SW 1271 (cell line): ENCODE measurements around the gene FAT1.

ENCODE experiments used
- DNase-seq, 2 experiments: peaks; one replicate each; lab custom pipeline; 2025; lab: John Stamatoyannopoulos, UW

The FAT1 gene

GRCh38 chr4:186749611-186750281 lies 26.1 kb upstream of the FAT1 start:
- no peak for DNase-seq

DNA sequence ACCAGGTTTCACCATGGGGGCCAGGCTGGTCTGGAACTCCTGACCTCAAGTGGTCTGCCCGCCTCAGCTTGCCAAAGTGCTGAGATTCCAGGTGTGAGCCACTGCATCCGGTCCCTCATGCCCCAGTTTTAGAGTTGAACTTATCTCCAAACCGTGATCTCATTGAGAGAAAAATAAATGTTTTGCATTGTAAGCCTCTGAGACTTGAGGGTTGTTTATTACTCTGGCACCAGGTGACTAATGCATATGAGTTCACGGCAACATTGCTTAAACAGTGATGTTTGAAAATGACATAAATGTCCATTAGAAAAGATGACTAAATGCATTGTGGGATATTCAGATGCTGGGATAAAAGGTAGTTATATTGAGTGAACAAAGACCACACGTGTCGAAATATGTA lies 22.9 kb upstream of the FAT1 start:
- no peak for DNase-seq

GRCh38 chr4:186743261-186743660 lies 19.6 kb upstream of the FAT1 start:
- DNase-seq = no peak

GRCh38 chr4:186740822-186741221 lies 17.2 kb upstream of the FAT1 start:
- no peak for DNase-seq

DNA sequence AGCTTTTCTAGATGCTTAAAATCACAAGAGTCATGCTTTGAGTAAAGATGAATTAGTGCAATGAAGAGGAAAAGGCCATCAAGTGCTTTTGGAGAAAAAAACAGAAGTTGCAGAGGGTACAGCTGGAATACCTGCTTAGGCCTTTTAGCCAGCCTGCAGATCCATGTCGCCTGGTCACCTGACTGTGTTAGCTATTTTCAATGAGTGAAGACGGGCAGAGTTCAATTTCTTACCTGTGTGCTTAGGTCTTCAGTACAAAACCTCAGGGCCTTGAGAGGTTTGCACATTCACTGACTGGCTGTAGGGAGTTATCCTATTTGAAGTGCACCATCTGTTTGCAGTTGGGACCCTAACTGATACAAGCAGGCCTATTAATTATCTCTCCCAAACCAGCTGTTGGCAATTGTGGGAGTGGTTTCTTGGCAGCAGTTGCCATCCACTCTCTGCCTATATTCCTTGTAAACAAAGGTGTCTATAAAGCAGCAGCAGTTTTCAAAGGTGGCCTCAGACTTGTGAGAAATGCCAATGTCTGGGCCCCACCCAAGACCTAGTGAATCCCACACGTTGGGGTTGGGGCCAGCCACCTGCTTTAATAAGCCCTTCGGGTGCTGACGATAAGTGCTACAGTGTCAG lies 16.3 kb upstream of the FAT1 start:
- no peak for DNase-seq

DNA sequence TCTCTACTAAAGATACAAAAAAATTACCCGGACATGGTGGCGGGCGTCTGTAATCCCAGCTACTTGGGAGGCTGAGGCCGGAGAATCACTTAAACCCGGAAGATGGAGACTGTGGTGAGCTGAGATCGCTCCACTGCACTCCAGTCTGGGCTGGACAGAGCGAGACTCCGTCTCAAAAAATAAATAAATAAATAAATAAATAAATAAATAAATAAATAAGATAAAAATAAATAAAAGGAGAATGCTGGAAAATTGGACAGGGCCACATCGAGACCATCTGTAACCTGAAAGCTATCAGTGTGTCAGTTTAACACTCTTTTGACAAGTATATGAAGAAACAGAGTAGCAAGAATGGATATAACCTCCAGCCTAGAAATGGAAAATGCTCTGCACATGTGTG lies 15.7 kb upstream of the FAT1 start:
- no peak for DNase-seq

GRCh38 chr4:186738421-186738820 lies 14.8 kb upstream of the FAT1 start:
- no peak for DNase-seq

- no peak for DNase-seq
These were observed 13.8 kb upstream of the FAT1 start for GRCh38 chr4:186737427-186737826.

DNA sequence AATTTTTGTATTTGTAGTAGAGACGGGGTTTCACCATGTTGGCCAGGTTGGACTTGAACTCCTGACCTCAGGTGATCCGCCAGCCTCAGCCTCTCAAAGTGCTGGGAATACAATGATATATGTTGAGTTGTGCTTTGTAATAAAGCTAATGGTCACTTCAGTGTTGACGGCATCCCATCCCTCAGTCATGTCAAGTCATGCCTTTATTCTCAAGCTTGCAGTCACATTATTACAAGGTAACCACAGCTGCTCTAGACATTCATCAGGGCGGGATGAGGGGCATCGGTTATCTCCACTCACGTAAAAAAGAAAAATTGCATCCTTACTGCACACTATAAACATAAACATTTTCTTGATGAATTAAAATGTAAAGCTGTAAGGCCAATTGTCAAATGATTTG lies 12.8 kb upstream of the FAT1 start:
- no peak for DNase-seq

DNA sequence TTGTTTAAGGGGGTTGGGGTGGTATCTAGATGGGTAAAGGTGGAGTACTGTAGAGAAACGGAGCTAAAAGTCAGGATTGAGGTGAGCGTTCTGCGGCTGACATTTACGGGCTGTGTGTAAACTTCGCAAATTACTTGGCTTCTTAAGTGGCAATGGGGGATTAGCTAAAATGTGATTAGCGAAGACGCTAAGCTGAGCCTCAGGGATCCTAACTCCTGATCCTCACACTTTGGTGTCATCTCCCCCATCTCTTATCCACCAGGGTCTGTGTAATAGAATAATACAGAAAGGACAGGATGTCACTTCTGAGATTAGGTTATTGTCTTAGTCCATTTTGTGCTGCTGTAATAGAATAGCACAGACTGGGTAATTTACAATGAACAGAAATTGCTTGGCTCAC lies 10.6 kb upstream of the FAT1 start:
- DNase-seq = no peak

- no peak for DNase-seq
These were observed 10.1 kb upstream of the FAT1 start for GRCh38 chr4:186733778-186734177.

DNA sequence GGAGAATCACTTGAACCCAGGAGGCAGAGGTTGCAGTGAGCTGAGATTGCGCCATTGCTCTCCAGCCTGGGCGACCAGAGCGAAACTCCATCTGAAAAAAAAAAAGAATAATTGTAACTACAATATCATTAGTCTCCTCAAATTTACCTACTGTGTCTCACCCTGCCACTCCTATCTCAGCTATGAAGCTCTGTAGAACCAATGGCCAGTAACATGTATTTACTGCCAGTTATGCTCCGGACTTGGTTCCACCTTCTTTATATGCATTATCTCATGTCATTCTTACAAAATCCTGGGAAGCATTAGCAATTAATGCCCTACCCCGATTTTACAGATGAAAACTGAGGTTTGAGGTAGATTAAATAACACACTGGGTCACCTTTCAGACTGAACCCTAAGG lies 7.0 kb upstream of the FAT1 start:
- no peak for DNase-seq

GRCh38 chr4:186729856-186730255 lies 6.2 kb upstream of the FAT1 start:
- DNase-seq = no peak

GRCh38 chr4:186728631-186729271 lies 5.1 kb upstream of the FAT1 start:
- DNase-seq = no peak

DNA sequence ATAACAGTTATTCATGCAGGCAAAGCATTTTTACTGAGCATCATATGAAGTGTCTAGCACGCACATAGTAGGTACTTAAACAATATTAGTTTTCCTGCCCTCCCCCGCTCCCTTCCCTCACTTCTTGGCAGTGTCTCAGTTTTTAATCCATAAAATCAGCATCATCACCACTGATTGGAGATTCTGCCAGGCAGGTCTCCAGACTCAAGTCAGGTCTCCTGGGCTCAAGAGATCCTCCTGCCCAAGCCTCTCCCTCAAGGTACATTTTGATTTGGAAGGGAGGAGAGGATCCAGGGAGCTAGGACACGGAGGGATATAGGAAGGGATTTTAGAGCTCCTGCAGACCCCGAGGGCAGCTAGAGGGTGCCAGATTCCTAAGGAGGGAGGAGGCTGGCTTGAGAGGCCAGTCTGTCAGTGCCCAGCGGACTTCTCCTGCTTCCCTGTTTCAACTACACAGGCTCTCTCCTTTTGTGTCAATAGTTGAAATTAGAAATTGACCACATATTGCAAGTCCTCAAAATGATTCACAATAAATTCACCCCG lies 4.4 kb upstream of the FAT1 start:
- no peak for DNase-seq

DNA sequence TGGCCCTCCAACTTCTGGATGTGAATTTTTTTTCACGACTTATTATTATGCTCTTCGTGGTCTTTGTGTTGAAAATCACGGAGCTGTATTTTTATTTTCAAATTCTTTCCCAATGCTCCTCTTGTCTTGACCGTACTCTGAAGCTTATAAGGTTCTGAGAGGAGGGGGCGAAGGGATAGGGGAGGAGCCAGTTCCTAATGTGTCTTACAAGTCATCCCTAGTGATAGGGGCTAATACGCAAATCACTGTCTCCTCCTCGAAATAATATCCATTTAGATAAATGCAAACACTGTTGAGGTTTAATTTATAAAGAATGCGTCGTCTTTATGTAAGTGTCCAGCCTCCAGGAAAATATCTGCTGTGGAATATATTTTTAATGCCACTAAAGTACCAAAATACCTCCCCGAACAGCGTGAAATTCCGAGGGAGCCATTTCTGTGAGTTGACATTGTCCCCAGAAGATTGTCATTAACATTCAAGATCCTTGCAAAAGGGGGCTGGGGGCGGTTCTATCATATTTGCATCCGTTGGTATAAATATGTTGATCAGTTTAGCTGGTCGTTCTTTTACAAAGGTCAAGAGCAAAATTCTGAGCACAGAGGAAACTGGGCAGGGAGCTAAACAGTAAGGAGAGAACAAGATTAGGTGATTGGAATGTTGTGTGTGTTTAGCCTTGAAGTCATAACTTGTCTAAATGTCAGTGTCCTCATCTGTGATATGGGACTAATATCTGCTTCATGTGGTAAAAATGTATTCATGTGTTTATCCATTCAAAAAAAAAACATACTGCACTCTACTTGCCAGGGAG lies 3.7 kb upstream of the FAT1 start:
- no peak for DNase-seq

- DNase-seq = peak in 1 of 2 experiments; percentile 44
These were observed 2.9 kb upstream of the FAT1 start for GRCh38 chr4:186726426-186727168.

DNA sequence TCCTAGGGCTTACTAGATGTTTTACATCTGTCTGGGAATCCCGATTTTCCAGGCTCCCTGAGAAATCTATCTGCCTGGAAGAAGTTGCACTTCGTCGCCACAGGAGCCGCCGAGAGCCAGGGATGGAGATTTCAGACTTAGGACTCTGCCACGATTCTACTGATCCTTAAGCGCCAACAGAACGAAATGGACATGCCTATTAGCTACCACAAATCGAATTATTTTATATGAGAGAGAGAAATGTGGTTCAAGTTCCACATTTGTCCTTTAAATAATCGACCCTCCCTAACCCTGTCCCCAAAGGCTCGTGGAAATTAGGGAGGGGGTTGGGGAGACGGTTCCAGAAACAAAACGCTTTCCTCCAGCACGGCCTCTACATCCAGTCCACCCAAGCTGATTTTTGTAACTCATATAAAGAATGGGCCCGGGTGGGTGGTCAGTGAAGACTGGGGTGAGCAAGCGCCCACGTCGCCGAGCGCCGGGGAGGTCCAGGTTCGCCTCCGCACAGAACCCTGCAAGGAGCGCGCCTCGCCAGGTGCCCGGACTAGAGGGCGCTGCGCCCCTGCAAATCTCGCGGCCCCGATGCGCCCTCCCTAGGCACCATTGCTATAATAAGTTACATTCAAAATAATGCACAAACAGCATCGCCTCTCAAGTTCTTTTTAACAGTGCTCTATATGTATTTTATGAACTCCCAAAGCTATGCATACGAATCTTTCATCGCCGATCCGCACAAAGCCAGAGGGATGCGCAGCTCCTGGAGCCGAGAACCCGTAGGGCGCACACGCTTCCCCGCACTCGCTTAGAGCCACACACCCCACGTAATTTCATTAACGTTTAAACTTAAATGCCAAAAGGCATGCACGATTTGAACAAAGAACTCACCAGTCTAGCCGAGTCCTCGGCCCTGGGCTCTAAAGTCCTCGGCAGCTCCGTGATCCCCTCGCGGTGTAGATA lies 2.1 kb upstream of the FAT1 start:
- peak; percentile 27 to 57 for DNase-seq

DNA sequence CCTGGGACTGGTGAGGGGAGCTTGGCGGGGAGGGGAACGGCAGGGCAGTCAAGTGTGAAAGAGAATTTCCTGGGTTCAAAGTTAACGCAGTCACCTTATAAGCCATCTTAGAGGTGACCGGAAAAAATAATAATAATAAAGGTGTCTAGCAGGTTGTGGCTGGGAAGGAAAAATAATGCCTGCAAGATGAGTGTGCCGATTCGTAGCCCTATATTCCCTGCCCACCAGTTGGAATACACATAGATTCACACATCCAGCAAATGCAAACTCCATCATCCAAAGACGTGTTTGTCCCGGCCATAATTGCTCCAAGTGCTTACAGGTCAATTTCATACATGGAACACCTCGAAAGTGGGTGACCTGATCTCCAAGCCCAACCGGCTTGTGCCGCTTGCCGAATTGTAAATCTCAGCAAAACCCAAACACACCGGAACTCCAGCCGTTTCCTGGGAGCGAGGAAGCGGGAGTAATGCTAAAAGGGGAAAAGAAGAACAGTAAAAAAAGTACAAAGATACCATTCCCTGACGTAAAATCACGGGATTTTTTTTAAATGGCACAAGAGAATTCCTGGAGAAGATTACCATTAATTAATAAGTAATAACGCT lies 1.3 kb upstream of the FAT1 start:
- DNase-seq = peak in 1 of 2 experiments; percentile 1
